Liver (tissue), 9 donors: ENCODE measurements around the gene CROCC2. TPM values are rescaled to one million over a fixed set of nuclear protein-coding genes. Genes with fewer than 3 reads are reported as not detected.

Source experiments
- DNase-seq: peaks from one replicate; pipeline ENCODE4 v3.0.0-alpha.2; 2017; ENCODE audit warnings: low spot score
- H3K27ac ChIP-seq, 2 donors: one replicate each; pipeline ENCODE4 v1.7.0; 2013; ENCODE audit warnings: inconsistent platforms in 2 of 2, low read length in 2 of 2, control low read depth in 1 of 2, low read depth in 1 of 2, mild to moderate bottlenecking in 1 of 2
- H3K27me3 ChIP-seq, 4 donors: one replicate each; pipeline versions ENCODE4 v1.6.1 to v1.7.0; 2013; ENCODE audit warnings: low read length in 3 of 4, inconsistent platforms in 1 of 4, mild to moderate bottlenecking in 1 of 4, moderate library complexity in 1 of 4; ENCODE audit not compliant: control insufficient read depth in 4 of 4, insufficient read depth in 4 of 4
- H3K36me3 ChIP-seq, 4 donors: one replicate each; pipeline versions ENCODE4 v1.6.1 to v1.7.0; 2013; ENCODE audit warnings: low read length in 3 of 4, mild to moderate bottlenecking in 3 of 4, low read depth in 1 of 4, moderate library complexity in 1 of 4; ENCODE audit not compliant: control insufficient read depth in 4 of 4, insufficient read depth in 3 of 4
- H3K4me1 ChIP-seq, 4 donors: one replicate each; pipeline versions ENCODE4 v1.6.1 to v1.7.0; 2013; ENCODE audit warnings: low read length in 3 of 4, mild to moderate bottlenecking in 3 of 4, moderate library complexity in 1 of 4; ENCODE audit not compliant: control insufficient read depth in 4 of 4, insufficient read depth in 4 of 4
- H3K4me3 ChIP-seq, 3 donors: one replicate each; pipeline versions ENCODE4 v1.6.1 to v1.7.0; 2013; ENCODE audit warnings: low read length in 3 of 3, control low read depth in 1 of 3, low read depth in 1 of 3, mild to moderate bottlenecking in 1 of 3
- H3K9ac ChIP-seq, 2 donors: one replicate each; pipeline ENCODE4 v1.7.0; 2013; ENCODE audit warnings: low read length in 2 of 2, mild to moderate bottlenecking in 2 of 2, moderate library complexity in 2 of 2, control low read depth in 1 of 2, low read depth in 1 of 2
- H3K9me3 ChIP-seq, 4 donors: one replicate each; pipeline versions ENCODE4 v1.6.1 to v1.7.0; 2013; ENCODE audit warnings: low read length in 3 of 4; ENCODE audit not compliant: control insufficient read depth in 4 of 4
- ATF3 ChIP-seq: IDR thresholded peaks from 2 replicates; pipeline ENCODE4 v1.6.1; 2016; ENCODE audit warnings: antibody characterized with exemption
- EGR1 ChIP-seq, 2 donors: IDR thresholded peaks; 2 replicates each; pipeline ENCODE4 v1.6.1; 2016 to 2018; ENCODE audit warnings: antibody characterized with exemption in 2 of 2, low read depth in 2 of 2
- FOXA1 ChIP-seq: IDR thresholded peaks from 2 replicates; pipeline ENCODE4 v1.6.1; 2016; ENCODE audit warnings: antibody characterized with exemption
- FOXA2 ChIP-seq: IDR thresholded peaks from 2 replicates; pipeline ENCODE4 v1.6.1; 2016; ENCODE audit warnings: antibody characterized with exemption
- GABPA ChIP-seq, 2 donors: IDR thresholded peaks in 1 of 2; conservative IDR thresholded peaks in 1 of 2; 2 replicates each; pipeline ENCODE4 v1.6.1; 2016; ENCODE audit warnings: antibody characterized with exemption in 2 of 2, mild to moderate bottlenecking in 1 of 2, moderate library complexity in 1 of 2
- HNF4A ChIP-seq, 2 donors: conservative IDR thresholded peaks; 2 replicates each; pipeline ENCODE4 v1.6.1; 2016; ENCODE audit warnings: antibody characterized with exemption in 2 of 2, mild to moderate bottlenecking in 2 of 2
- HNF4G ChIP-seq: IDR thresholded peaks from 2 replicates; pipeline ENCODE4 v1.6.1; 2016; ENCODE audit warnings: antibody characterized with exemption
- NR2F2 ChIP-seq: IDR thresholded peaks from 2 replicates; pipeline ENCODE4 v1.6.1; 2016; ENCODE audit warnings: antibody characterized with exemption
- RAD21 ChIP-seq, 2 donors: IDR thresholded peaks; 2 replicates each; pipeline ENCODE4 v1.6.1; 2016; ENCODE audit warnings: antibody characterized with exemption in 2 of 2, mild to moderate bottlenecking in 2 of 2
- SP1 ChIP-seq: IDR thresholded peaks from 2 replicates; pipeline ENCODE4 v1.6.1; 2018; ENCODE audit warnings: antibody characterized with exemption, mild to moderate bottlenecking
- TAF1 ChIP-seq: conservative IDR thresholded peaks from 2 replicates; pipeline ENCODE4 v1.6.1; 2016; ENCODE audit warnings: antibody characterized with exemption, mild to moderate bottlenecking
- WGBS: extraction: QIAGEN DNeasy Blood & Tissue Kit; methylation state at CpG from one replicate; pipeline ENCODE4 v1.1.7; 2013; 5-methylcytosine and 5-hydroxymethylcytosine counted together
- polyA plus RNA-seq, 2 donors: library from polyadenylated mRNA; stranded (reverse) in 1 of 2; unstranded in 1 of 2; fragments of 200-250 nt in 1 of 2; fragments of >200 nt in 1 of 2; fragmentation: Nextera tagmentation in 1 of 2; extraction: Ambion mirVana in 1 of 2; gene quantifications; one replicate each; pipeline versions ENCODE4 v1.2.1 to v1.2.3, GENCODE V29; 2013 to 2015
- total RNA-seq, 2 donors: library from RNA; depleted of rRNA; stranded (reverse); fragments of >200 nt; gene quantifications; one replicate each; pipeline ENCODE4 v1.2.3, GENCODE V29; 2014
- TF ChIP-seq, protein P1 (sequence below): IDR thresholded peaks from 2 replicates; pipeline ENCODE4 v1.6.1; 2016; ENCODE audit warnings: antibody characterized with exemption
- TF ChIP-seq, protein P2 (sequence below): IDR thresholded peaks from 2 replicates; pipeline ENCODE4 v1.6.1; 2016; ENCODE audit warnings: antibody characterized with exemption
- TF ChIP-seq, protein P3 (sequence below): fragments of 150-350 bp; IDR thresholded peaks from 2 replicates; pipeline ENCODE4 v1.5.1; 2017; ENCODE audit warnings: improper control_type of control experiment, low read depth, low read length; ENCODE audit not compliant: missing input control
- TF ChIP-seq, protein P4 (sequence below): IDR thresholded peaks from 2 replicates; pipeline ENCODE4 v1.6.1; 2016; ENCODE audit warnings: antibody characterized with exemption, mild to moderate bottlenecking
- donor health status: healthy.
- donor health status: healthy.
- donor health status: healthy.
- donor health status: healthy.
- donor health status: healthy.

CROCC2 gene
- total and polyA plus RNA-seq, 4 donors, result under 0.01 to 0.13 (median 0.05) TPM

GRCh38 chr2:240958366-240959213 lies 52.5 kb downstream of the CROCC2 start (continued):
- TF ChIP-seq ATF3, result no peak
- TF ChIP-seq HNF4A (conservative IDR thresholded peaks at IDR 0.05), result no peak
- TF ChIP-seq GABPA (IDR thresholded peaks at IDR 0.05 in 1 of 2, conservative IDR thresholded peaks at IDR 0.05 in 1 of 2), result no peak
- TF ChIP-seq, protein P1, sequence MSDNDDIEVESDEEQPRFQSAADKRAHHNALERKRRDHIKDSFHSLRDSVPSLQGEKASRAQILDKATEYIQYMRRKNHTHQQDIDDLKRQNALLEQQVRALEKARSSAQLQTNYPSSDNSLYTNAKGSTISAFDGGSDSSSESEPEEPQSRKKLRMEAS, result no peak
- no peak for TF ChIP-seq TAF1
- TF ChIP-seq EGR1 (IDR thresholded peaks at IDR 0.05; ENCODE audit: low read depth in 2 of 2), result no peak
- TF ChIP-seq FOXA2, result no peak

DNA sequence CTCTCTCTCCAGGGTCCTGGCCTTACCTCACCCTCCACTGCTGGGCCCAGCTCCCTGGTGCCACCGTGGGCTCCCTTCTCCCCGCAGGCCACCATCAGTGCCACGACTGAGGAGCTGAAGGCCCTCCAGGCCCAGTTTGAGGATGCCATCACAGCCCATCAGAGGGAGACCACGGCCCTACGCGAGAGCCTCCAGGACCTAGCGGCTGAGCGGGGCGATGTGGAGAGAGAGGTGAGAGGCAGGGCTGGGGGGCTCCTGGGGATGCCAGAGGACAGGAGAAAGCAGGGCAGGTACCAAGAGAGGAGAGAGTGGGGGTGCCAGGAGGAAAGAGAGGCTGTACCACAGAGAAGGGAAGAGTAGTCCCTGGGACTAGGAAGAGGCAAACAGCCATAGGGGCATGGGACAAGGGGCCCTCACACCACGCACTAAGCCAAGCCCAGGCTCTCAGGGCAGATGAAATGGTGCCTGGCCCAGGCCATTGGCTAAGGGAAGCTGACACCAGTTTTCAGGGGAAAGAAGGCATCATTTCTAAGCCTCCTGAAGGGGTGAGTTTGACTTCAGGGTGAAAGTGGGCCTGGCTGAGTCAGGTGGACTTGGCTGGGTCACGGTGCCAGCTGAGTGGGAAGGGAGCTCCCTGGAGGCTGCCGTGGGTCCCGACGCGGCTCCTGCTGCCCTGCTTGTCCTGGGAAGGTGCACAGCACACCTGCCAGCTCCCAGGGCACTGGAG lies 53.2 kb downstream of the CROCC2 start:
- Histone ChIP-seq H3K36me3 (no peaks in the 10 kb centered on the region), H3K9ac (no peak overlapping the region), H3K4me3 (no peak overlapping the region), H3K4me1 (peaks cover 0 to 32% (median 22%) of the 10 kb centered on the region in 4 donors), H3K9me3 (no peaks in the 10 kb centered on the region), H3K27me3 (no peaks in the 10 kb centered on the region), H3K27ac (no peak overlapping the region)
- no peak for TF ChIP-seq FOXA2
- TF ChIP-seq TAF1, result no peak
- TF ChIP-seq, protein P2, sequence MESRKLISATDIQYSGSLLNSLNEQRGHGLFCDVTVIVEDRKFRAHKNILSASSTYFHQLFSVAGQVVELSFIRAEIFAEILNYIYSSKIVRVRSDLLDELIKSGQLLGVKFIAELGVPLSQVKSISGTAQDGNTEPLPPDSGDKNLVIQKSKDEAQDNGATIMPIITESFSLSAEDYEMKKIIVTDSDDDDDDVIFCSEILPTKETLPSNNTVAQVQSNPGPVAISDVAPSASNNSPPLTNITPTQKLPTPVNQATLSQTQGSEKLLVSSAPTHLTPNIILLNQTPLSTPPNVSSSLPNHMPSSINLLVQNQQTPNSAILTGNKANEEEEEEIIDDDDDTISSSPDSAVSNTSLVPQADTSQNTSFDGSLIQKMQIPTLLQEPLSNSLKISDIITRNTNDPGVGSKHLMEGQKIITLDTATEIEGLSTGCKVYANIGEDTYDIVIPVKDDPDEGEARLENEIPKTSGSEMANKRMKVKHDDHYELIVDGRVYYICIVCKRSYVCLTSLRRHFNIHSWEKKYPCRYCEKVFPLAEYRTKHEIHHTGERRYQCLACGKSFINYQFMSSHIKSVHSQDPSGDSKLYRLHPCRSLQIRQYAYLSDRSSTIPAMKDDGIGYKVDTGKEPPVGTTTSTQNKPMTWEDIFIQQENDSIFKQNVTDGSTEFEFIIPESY, result no peak
- TF ChIP-seq NR2F2, result no peak
- WGBS, result 88% methylated on average over 15 of the region's 15 CpGs
- DNase-seq, result peak; percentile 30

GRCh38 chr2:240959941-240960308 lies 53.8 kb downstream of the CROCC2 start:
- H3K4me3 ChIP-seq, result no peak overlapping the region
- peak; percentile 33 for DNase-seq
- peak overlapping the region in 1 of 2 donors; percentile 41 for H3K27ac ChIP-seq
- H3K9ac ChIP-seq, result no peak overlapping the region
- WGBS, result 81% methylated on average over 14 of the region's 14 CpGs
- TF ChIP-seq SP1 (no peak), HNF4G (no peak), FOXA1 (no peak), RAD21 (IDR thresholded peaks at IDR 0.05) (no peak), ATF3 (no peak)
- TF ChIP-seq, protein P3, sequence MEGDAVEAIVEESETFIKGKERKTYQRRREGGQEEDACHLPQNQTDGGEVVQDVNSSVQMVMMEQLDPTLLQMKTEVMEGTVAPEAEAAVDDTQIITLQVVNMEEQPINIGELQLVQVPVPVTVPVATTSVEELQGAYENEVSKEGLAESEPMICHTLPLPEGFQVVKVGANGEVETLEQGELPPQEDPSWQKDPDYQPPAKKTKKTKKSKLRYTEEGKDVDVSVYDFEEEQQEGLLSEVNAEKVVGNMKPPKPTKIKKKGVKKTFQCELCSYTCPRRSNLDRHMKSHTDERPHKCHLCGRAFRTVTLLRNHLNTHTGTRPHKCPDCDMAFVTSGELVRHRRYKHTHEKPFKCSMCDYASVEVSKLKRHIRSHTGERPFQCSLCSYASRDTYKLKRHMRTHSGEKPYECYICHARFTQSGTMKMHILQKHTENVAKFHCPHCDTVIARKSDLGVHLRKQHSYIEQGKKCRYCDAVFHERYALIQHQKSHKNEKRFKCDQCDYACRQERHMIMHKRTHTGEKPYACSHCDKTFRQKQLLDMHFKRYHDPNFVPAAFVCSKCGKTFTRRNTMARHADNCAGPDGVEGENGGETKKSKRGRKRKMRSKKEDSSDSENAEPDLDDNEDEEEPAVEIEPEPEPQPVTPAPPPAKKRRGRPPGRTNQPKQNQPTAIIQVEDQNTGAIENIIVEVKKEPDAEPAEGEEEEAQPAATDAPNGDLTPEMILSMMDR, result no peak
- TF ChIP-seq, protein P4, sequence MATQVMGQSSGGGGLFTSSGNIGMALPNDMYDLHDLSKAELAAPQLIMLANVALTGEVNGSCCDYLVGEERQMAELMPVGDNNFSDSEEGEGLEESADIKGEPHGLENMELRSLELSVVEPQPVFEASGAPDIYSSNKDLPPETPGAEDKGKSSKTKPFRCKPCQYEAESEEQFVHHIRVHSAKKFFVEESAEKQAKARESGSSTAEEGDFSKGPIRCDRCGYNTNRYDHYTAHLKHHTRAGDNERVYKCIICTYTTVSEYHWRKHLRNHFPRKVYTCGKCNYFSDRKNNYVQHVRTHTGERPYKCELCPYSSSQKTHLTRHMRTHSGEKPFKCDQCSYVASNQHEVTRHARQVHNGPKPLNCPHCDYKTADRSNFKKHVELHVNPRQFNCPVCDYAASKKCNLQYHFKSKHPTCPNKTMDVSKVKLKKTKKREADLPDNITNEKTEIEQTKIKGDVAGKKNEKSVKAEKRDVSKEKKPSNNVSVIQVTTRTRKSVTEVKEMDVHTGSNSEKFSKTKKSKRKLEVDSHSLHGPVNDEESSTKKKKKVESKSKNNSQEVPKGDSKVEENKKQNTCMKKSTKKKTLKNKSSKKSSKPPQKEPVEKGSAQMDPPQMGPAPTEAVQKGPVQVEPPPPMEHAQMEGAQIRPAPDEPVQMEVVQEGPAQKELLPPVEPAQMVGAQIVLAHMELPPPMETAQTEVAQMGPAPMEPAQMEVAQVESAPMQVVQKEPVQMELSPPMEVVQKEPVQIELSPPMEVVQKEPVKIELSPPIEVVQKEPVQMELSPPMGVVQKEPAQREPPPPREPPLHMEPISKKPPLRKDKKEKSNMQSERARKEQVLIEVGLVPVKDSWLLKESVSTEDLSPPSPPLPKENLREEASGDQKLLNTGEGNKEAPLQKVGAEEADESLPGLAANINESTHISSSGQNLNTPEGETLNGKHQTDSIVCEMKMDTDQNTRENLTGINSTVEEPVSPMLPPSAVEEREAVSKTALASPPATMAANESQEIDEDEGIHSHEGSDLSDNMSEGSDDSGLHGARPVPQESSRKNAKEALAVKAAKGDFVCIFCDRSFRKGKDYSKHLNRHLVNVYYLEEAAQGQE, result no peak
- TF ChIP-seq, protein P2, result no peak
- no peaks in the 10 kb centered on the region for H3K27me3 ChIP-seq
- H3K9me3 ChIP-seq, result no peaks in the 10 kb centered on the region
- peaks cover 0 to 32% (median 22%) of the 10 kb centered on the region in 4 donors for H3K4me1 ChIP-seq
- H3K36me3 ChIP-seq, result no peaks in the 10 kb centered on the region
